T follicular helper cell (primary cell): ENCODE results near the gene GPRIN3.
"Not testable (repeated sequence)": the region's sequence is repeated elsewhere in the genome, so short reads cannot be mapped to it uniquely, and the experiment has no call there.

Experiments used
- DNase-seq: peaks from one replicate; pipeline ENCODE4 v3.0.0-alpha.2; 2020; ENCODE audit warnings: low read depth

GPRIN3 gene

DNA sequence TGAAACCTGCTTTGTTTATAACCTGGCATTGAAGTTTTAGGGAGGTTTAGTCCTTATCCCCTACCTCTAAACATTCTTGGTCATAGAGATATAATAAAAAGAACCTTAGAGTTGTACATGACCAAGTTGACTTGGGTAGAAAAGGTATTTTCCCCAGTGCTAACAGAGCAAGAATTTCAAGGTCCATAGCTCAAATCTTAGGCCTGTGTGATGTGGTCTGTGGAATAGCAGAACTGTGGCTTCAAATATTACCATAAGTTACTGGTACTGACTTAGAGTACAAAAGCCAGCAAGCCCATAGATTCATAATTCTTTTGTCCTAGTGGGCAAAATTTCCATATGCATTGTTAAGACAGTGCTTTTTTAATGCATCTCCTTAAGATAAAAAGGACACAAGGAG lies 91.2 kb downstream of the GPRIN3 start:
- DNase-seq, result no peak

DNA sequence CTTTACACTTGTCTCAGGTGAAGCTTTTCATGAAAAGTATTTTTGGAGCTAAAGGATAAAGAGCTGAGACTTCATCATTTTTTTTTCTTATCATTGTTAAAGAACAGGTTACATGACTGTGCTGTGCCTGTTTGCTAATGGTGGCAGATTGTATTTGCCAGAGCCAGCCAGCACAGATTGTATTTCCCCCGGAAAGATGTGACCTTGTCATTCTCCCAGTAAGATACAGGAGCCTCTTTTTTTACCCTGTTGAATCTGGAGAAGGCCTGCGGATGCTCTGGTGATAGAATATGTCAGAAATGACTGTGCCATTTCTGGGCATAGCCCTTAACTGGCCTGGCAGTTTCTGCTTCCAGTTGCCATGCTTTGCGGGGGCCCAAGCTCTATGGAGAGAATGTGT lies 91.9 kb downstream of the GPRIN3 start:
- DNase-seq, result no peak

DNA sequence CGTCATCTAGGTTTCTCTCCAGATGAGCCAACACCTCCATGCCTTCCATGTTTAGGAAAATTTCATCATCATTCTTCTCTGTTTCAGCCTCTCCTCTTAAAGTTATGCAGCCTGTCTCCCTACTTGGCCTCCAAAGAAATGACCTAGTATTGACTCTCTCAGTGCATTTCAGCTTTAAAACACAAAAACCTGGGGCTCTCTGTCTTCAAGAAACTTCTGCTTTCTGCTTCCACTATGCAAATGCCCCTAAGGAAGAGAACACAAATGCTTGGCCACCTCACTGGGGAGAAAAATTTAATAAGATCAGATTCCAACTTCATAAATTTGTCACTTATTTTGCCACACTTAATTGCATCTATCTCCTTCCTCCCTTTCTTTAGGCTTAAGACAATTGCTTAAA lies 93.3 kb downstream of the GPRIN3 start:
- DNase-seq, result no peak

DNA sequence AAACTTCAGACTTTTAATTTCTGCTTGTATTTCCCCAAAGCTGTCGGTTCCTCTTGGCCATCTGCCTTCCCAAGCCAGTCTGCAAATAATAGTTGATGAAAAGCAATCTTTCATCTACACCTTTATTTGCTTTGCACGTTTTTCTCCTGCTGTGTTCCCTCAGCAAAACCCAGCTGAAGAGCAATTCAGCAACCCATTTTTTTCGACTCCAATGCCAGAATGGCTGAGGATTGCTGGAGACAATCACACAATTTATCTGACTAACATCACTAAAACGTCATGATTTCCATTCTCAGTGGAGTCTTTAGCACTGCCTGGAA lies 94.3 kb downstream of the GPRIN3 start:
- DNase-seq, result no peak

DNA sequence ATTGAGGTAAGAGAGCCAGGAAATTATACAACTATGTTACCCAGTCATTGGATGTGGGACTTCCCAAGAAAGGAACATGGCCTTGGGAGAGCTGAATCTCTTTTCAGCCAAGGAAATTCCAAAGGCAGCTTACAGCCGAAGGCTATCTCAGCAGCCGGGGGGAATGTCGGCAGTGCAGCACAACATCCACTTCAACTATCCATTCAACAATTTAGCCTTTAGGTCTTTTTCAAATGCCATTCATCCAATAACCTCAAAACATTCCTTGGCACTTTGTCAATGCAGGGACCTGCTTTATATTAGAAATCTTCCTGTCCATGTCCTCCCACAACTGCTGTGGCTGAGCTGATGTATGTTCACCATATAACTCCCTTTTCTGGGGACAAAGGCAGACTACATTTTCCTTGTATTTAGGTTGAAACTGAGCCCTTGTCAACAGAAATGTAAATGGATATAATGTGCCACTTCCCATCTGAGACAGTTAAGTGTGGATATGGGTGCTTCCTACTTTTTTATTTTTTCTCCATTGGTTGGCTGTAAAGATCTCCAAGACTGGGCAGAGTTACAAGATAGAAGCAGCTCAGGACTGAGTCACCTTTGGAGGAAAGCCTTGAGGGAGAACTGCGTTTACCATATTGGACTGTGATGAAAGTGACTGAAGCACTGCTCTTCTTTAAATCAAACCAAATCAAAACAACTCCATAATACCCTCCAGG lies 94.8 kb downstream of the GPRIN3 start:
- DNase-seq, result no peak

DNA sequence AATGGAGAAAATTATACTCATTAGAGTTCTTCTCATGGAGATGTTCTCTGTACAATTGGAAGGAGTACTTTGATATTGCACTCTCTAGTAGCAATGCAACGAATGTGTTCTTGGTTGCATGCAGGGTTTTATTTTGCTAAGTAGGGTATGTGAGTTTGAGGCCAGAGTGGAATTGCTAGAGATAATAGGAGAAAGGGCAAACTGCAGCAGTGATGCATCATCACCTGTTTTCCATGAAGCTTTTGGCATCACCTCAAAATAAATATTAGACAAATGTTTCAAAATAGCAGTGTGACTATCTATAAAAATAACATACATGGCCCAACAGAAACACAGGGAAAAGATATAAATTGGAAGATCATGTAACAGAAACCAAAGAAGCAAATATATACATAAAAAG lies 103.0 kb downstream of the GPRIN3 start:
- DNase-seq, result no peak

DNA sequence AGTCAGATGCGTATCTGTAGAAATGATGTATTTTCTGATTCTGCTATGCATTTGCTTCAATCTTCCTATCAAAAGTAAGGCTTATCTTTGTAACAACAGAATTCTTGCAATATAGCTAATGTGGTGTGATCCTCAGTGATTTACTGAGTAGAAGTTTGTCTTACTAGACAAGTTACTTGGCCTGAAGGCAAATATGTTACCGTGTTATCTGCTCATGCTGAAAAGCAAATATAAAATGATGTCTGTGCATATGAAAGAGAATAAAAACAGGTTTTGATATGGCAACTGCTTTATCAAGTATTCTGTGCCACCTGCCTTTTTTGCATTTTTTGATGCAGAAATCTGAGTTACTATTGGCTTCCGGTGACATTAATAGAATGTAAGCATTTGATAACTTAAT lies 103.7 kb downstream of the GPRIN3 start:
- no peak for DNase-seq

DNA sequence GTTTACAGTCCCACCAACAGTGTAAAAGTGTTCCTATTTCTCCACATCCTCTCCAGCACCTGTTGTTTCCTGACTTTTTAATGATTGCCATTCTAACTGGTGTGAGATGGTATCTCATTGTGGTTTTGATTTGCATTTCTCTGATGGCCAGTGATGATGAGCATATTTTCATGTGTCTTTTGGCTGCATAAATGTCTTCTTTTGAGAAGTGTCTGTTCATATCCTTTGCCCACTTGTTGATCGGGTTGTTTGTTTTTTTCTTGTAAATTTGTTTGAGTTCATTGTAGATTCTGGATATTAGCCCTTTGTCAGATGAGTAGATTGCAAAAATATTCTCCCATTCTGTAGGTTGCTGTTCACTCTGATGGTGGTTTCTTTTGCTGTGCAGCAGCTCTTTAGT lies 108.2 kb downstream of the GPRIN3 start:
- DNase-seq, result not testable (repeated sequence)

DNA sequence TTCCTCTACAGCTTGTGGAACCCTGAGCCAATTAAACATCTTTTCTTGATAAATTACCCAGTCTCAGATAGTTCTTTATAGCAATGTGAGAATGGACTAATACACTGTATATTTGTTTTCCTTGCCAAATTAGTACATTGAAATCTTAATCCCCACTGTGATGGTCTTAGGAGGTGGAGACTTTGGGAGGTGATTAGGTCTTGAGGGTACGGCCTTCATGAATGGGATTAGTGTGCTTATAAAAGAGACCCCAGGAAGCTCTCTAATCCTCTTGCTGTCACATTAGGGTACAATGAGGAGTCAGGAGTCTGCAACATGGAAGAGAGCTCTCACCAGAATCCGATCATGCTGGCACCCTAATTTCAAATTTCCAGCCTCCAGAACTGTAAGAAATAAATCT lies 109.7 kb downstream of the GPRIN3 start:
- DNase-seq, result no peak

DNA sequence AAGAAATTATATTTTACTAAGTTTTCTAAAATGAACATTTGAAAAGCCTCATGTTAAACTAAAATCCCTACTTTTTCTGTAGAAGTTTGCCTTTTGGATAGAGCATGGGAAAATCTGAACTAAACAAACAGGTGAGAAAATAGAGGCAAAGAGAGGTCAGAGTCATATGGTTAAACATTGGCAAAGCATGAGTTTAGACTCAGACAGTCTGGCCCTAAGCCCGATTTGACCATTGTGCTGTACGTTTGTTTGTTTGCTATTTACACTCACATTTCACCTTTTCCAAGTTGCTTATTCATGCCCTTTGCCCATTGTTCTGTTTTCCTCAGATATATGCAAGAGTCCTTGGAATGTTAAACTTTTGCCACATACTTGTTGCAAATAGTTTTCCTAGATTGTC lies 110.9 kb downstream of the GPRIN3 start:
- DNase-seq, result no peak

DNA sequence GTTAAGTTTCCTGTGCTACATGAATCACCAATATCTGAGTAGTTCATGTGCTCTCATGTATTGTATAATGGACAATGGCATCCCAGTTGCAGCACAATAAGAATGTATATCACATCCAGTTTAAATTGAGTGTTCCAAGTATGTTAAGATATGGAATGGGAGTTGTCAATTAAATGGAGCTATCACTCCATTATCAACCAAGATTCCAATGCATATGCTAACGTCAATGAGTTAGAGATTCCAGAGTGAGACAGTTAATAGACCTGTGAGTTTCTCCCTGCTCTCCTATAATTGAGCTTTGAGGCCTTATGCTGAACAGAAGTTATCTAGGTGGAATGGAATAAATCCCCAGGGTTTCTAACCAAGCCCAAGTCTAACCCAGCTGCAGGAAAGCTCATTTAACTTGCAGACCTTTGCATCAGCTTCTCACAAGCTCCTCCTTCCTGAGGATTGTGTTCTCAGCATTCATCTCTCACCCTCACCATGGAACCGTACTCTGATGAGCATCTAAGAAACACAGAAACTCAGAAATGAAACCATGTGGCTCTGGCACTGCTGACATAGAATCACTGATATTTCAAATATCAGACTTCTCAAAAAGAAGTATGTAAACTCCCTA lies 111.4 kb downstream of the GPRIN3 start:
- no peak for DNase-seq

DNA sequence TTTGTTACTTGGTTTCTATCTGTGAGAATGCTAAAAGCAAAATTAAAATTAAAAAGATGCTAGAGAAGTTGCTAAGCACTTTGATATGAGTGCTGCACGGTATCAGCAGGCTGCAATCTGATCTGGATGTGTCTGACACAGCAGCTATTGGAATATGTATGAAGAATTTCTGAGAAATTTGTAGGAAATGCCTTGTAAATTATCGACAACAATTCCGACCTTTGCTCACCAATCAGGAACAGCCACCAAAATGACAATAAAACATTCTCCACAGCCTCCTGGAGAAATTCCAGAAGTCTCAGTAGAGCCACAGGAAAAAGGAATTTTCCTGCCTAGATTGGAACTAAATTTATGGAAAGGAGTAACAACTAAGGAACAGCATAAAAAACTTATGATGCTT lies 113.8 kb downstream of the GPRIN3 start:
- no peak for DNase-seq
